CD4-positive, alpha-beta T cell treated with Interleukin-4 for 1 hour (primary cell): ENCODE data around the gene LSM14A.
"Not testable (repeated sequence)": the region's sequence is repeated elsewhere in the genome, so short reads cannot be mapped to it uniquely, and the experiment has no call there.

ENCODE experiments used
- DNase-seq, 2 donors: peaks; one replicate each; pipeline ENCODE4 v3.0.0-alpha.2; 2020 to 2022

Gene LSM14A

GRCh38 chr19:34171877-34172660 is at the start of gene LSM14A:
Gene LSM14A (plus strand): TSS chr19:34172504. CDS start chr19:34172643, 139 bp downstream.
- peak; percentile 94 for DNase-seq

- DNase-seq, result no peak
These were observed 47.5 kb upstream of the LSM14A start for GRCh38 chr19:34124828-34125227.

DNA sequence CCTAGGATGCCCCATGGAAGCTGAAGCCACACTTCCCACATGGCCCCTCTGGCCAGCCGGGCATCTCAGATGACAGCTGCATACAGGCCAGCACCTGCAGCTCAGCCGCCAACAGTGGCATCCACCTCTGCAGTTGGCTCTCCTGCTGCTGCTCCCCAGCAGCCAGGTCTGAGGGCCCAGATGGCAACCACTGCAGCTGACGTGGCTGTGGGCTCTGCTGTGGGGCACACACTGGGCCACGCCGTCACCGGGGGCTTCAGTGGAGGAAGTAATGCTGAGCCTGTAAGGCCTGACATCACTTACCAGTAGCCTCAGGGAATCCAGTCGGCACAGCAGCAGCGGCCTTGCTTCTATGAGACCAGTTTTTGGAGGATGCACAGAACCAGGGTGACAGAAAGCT is 45.3 kb upstream of the LSM14A start:
- DNase-seq, result no peak

DNA sequence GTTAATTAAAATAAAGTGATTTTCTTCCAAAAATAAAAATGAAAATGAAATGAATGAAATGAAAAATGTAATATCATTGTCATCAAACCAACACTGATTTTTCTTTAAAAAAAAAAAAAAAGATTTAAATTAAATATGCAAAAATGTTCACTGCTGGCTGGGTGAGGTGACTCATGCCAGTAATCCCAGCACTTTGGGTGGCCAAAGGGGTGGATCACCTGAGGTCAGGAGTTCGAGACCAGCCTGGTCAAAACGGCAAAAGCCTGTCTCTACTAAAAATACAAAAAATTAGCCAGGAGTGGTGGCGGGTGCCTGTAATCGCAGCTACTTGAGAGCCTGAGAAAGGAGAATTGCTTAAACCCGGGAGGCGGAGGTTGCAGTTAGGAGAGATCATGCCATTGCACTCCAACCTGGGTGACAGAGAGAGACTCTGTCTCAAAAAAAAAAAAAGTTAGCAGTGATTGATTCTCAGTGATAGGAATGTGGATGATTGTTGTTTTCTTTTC is 44.6 kb upstream of the LSM14A start:
- DNase-seq, result no peak

GRCh38 chr19:34128558-34129250 is 43.6 kb upstream of the LSM14A start:
- DNase-seq, result no peak

GRCh38 chr19:34131100-34131499 is 41.2 kb upstream of the LSM14A start:
- DNase-seq, result no peak

GRCh38 chr19:34132145-34132544 is 40.2 kb upstream of the LSM14A start:
- not testable (repeated sequence) for DNase-seq

GRCh38 chr19:34132706-34133105 is 39.6 kb upstream of the LSM14A start:
- not testable (repeated sequence) for DNase-seq

GRCh38 chr19:34134190-34135053 is 37.9 kb upstream of the LSM14A start:
- DNase-seq, result peak; percentile 91 to 92

- no peak for DNase-seq
These were observed 37.1 kb upstream of the LSM14A start for GRCh38 chr19:34135054-34135800.

- DNase-seq, result no peak
These were observed 36.3 kb upstream of the LSM14A start for GRCh38 chr19:34135821-34136611.

DNA sequence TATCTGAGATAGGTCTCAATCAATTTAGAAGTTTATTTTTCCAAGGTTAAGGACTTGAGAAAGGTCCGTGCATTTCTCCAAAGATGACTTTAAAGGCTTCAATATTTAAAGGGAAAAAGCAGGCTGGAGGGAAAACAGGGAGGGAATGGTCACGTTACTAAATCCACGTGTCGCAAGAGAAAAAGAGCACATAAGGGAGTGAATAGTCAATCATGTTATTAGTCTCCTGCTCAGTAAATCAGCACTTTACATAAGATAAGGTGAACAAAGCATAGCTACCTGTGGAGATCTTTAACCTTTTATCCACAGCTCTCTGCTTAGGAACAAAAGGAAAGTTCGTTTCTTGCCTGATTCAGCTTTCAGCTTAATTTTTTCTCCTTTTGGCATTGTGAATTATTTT is 31.3 kb upstream of the LSM14A start:
- DNase-seq, result no peak

DNA sequence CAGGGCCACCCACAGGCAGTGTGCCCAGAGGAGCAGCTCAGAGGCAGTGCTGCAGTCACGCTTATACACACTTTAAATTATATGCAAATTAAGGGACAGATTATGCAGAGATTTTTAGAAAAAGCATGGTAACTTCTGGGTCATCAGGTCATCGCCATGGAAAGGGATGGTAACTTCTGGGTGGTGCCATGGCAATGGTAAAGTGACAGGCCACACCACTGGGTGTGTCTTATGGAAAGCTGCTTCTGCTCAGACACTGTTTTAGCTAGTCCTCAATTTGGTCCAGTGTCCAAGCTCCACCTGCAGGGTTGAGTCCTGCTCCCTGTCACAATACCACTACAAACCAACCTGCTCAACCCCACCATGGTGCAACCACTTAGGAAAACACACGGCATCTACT is 29.9 kb upstream of the LSM14A start:
- no peak for DNase-seq

DNA sequence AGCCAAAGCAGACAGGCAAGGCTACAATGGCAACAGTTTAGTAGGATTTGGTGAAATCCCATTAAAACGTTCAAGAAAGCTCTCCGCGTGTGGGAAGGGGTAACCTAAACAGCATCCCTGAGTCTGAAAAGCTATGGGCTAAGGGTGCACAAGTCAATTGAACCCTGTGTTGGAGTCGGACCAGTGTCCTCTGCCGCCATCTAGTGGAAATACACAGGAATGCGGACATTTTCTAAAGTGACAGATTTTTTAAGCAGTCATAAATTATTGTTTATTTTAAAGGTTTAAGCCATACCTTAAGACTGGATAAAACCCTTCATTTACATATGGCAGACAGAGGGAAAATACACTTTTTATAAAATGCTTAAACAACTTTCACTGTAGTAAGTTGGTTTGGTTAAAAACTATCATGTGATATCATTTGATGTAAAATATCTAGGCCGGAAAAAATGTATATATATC is 26.5 kb upstream of the LSM14A start:
- peak; percentile 54 to 70 for DNase-seq

DNA sequence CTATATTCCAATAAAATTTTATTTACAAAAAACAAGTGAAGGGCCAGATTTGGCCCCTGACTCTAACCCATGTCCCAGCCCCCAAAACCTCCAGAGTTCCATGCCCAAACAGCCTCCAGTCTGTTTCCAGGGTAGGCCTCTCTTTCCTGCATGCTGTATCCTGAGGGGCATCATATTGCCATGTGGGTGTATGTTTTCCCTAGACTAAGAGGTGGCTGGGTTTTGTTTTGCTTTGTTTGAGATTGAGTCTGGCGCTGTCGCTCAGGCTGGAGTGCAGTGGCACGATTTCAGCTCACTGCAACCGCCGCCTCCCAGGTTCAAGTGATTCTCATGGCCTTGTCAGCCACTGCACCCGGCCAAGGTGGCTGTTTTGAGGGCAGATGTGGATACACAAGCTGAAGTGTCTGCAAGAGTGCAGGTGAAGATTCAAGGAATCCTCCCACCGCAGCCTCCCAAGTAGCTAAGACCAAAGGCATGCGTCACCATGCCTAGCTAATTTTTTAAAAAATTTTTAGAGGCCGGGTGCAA is 23.6 kb upstream of the LSM14A start:
- DNase-seq, result no peak

DNA sequence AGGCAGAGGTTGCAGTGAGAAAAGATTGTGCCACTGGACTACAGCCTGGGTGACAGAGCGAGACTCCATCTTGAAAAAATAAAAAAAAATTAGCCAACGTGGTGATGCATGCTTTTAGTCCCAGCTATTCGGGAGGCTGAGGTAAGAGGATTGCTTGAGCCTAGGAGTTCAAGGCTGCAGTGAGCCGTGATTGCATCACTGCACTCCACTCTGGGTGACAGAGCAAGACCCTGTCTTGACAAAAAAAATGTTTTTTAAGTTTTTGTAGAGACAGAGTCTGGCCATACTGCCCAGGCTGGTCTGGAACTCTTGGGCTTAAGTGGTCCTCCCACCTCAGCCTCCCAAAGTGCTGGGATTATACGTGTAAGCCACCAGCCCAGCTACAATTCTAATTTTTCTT is 22.4 kb upstream of the LSM14A start:
- no peak for DNase-seq

DNA sequence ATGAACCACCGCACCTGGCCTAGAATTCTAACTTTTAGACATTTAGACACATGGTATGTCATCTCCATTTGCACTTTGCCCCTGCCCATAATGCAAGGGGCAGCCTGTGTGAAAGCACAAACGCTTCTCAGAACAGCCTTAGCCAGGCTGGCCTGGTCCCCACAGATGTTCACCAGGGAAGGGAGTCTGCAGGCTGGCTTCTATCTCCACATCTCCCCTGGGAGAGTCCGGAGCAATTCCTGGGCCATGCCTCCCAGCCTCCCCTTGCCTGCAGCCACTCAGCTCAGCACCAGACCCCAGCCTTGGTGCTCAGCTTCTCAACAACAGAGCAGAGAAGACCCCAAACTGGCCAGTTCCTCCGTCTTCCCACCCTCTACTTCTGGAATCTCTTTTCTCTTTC is 21.7 kb upstream of the LSM14A start:
- DNase-seq, result no peak

- no peak for DNase-seq
These were observed 20.9 kb upstream of the LSM14A start for GRCh38 chr19:34151439-34151838.

GRCh38 chr19:34154401-34154800 is 17.9 kb upstream of the LSM14A start:
- DNase-seq, result no peak

- no peak for DNase-seq
These were observed 16.6 kb upstream of the LSM14A start for GRCh38 chr19:34155686-34156085.

DNA sequence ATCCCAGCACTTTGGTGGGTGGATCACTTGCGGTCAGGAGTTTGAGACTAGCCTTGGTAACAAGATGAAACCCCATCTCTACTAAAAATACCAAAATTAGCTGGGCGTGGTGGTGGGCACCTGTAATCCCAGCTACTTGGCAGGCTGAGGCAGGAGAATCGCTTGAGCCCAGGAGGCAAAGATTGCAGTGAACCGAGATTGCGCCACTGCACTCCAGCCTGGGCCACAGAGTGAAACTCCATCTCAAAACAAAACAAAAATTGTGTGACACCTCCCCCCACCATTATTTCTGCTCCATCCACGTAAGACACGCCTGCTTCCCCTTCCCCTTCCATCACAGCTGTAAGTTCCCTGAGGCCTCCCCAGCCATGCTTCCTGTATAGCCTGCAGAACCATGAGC is 13.3 kb upstream of the LSM14A start:
- DNase-seq, result not testable (repeated sequence)
